Measurements from ENCODE around the gene VPS16. TPM values are rescaled to one million over a fixed set of nuclear protein-coding genes. Genes with fewer than 3 reads are reported as not detected.
A peak's percentile ranks its signal among the peaks of the same experiment; 100 is the strongest.

Gene VPS16
- total RNA-seq, 1 experiment from 2014 or later, result 26.2 TPM

DNA sequence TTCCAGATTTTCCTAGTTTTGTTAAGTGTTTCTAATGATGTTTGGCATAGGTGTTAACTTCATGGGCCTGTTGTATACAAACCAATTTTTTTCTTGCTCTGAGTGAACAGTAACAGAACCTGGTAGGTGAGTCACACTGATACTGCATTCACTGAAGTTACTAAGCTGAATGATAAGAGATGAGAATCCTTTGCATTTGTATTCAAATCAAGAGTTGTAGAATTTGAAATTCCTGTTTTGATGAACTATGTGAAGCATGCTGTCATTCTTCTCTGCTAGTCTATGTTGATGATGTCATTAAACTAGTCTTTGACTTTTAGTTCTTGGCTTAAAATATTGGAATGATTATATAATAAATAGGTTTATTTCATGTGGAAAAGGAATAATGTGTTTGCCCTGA lies 70.7 kb downstream of the VPS16 start:
- Mint-ChIP-seq H3K4me1 (peaks cover 8% of the 10 kb centered on the region), H3K27me3 (ENCODE audit: low read depth) (no peaks in the 10 kb centered on the region), H3K36me3 (peaks cover 3% of the 10 kb centered on the region; the same call in 1 of the 2 replicates), H3K4me3 (no peak overlapping the region), H3K27ac (peak overlapping the region; percentile 85; the same call in 1 of the 2 replicates), H3K9me3 (no peaks in the 10 kb centered on the region)
- TF ChIP-seq TP53 (CRISPR knock-in tag; IDR thresholded peaks at IDR 0.05) (no peak), CTCF (IDR thresholded peaks at IDR 0.05) (no peak)
- TF ChIP-seq, protein P1, sequence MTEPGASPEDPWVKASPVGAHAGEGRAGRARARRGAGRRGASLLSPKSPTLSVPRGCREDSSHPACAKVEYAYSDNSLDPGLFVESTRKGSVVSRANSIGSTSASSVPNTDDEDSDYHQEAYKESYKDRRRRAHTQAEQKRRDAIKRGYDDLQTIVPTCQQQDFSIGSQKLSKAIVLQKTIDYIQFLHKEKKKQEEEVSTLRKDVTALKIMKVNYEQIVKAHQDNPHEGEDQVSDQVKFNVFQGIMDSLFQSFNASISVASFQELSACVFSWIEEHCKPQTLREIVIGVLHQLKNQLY (CRISPR knock-in tag; IDR thresholded peaks at IDR 0.05), result no peak
- TF ChIP-seq, protein P2, sequence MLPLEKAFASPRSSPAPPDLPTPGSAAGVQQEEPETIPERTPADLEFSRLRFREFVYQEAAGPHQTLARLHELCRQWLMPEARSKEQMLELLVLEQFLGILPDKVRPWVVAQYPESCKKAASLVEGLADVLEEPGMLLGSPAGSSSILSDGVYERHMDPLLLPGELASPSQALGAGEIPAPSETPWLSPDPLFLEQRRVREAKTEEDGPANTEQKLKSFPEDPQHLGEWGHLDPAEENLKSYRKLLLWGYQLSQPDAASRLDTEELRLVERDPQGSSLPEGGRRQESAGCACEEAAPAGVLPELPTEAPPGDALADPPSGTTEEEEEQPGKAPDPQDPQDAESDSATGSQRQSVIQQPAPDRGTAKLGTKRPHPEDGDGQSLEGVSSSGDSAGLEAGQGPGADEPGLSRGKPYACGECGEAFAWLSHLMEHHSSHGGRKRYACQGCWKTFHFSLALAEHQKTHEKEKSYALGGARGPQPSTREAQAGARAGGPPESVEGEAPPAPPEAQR (CRISPR knock-in tag; IDR thresholded peaks at IDR 0.05), result no peak
- POLR2A ChIA-PET, result no interaction called here
- DNase-seq (ENCODE audit: low spot score) (no peak), ATAC-seq (no peak)
- CTCF ChIA-PET, result no interaction called here

DNA sequence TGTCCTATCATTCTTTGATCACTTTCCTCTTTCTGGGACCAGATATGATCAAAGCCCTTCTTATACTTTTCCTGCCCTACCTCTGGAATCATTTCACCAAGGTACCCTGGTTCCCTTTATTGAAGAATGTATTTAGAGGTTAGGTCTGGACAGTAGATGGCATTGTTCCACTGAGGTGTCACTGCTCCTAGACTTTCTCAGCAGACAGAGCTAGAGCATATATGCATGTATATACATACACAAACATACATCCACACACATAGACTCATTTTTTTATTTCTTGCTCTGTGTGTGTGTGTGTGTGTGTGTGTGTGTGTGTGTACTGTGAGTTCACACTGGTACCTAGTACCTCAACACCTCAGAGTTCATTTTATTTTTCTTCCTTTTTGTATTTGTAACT lies 73.6 kb downstream of the VPS16 start:
- Mint-ChIP-seq H3K9me3 (no peaks in the 10 kb centered on the region), H3K4me1 (peaks cover 28% of the 10 kb centered on the region), H3K36me3 (peaks cover 3% of the 10 kb centered on the region; the same call in 1 of the 2 replicates), H3K27me3 (ENCODE audit: low read depth) (no peaks in the 10 kb centered on the region), H3K27ac (no peak overlapping the region), H3K4me3 (no peak overlapping the region)
- ATAC-seq (no peak), DNase-seq (ENCODE audit: low spot score) (no peak)
- ChIA-PET CTCF (no interaction called here), POLR2A (interaction anchor here (0.6 kb wide), 1 partner anchor 33 kb away, joined by 3 read pairs; no protein-coding TSS in a partner anchor)
- TF ChIP-seq, protein P3, sequence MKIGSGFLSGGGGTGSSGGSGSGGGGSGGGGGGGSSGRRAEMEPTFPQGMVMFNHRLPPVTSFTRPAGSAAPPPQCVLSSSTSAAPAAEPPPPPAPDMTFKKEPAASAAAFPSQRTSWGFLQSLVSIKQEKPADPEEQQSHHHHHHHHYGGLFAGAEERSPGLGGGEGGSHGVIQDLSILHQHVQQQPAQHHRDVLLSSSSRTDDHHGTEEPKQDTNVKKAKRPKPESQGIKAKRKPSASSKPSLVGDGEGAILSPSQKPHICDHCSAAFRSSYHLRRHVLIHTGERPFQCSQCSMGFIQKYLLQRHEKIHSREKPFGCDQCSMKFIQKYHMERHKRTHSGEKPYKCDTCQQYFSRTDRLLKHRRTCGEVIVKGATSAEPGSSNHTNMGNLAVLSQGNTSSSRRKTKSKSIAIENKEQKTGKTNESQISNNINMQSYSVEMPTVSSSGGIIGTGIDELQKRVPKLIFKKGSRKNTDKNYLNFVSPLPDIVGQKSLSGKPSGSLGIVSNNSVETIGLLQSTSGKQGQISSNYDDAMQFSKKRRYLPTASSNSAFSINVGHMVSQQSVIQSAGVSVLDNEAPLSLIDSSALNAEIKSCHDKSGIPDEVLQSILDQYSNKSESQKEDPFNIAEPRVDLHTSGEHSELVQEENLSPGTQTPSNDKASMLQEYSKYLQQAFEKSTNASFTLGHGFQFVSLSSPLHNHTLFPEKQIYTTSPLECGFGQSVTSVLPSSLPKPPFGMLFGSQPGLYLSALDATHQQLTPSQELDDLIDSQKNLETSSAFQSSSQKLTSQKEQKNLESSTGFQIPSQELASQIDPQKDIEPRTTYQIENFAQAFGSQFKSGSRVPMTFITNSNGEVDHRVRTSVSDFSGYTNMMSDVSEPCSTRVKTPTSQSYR (CRISPR knock-in tag; IDR thresholded peaks at IDR 0.05), result no peak
- no peak for TF ChIP-seq ZNF219 (CRISPR knock-in tag; IDR thresholded peaks at IDR 0.05; ENCODE audit: borderline replicate concordance)
- no peak for TF ChIP-seq SMAD3 (CRISPR knock-in tag; IDR thresholded peaks at IDR 0.05; ENCODE audit: borderline replicate concordance)
- TF ChIP-seq TEAD4 (CRISPR knock-in tag; IDR thresholded peaks at IDR 0.05), result no peak
- no peak for TF ChIP-seq NFE2L1 (CRISPR knock-in tag; IDR thresholded peaks at IDR 0.05)
- TF ChIP-seq CBFB (CRISPR knock-in tag; IDR thresholded peaks at IDR 0.05; ENCODE audit: low read depth), result no peak
- TF ChIP-seq, protein P4, sequence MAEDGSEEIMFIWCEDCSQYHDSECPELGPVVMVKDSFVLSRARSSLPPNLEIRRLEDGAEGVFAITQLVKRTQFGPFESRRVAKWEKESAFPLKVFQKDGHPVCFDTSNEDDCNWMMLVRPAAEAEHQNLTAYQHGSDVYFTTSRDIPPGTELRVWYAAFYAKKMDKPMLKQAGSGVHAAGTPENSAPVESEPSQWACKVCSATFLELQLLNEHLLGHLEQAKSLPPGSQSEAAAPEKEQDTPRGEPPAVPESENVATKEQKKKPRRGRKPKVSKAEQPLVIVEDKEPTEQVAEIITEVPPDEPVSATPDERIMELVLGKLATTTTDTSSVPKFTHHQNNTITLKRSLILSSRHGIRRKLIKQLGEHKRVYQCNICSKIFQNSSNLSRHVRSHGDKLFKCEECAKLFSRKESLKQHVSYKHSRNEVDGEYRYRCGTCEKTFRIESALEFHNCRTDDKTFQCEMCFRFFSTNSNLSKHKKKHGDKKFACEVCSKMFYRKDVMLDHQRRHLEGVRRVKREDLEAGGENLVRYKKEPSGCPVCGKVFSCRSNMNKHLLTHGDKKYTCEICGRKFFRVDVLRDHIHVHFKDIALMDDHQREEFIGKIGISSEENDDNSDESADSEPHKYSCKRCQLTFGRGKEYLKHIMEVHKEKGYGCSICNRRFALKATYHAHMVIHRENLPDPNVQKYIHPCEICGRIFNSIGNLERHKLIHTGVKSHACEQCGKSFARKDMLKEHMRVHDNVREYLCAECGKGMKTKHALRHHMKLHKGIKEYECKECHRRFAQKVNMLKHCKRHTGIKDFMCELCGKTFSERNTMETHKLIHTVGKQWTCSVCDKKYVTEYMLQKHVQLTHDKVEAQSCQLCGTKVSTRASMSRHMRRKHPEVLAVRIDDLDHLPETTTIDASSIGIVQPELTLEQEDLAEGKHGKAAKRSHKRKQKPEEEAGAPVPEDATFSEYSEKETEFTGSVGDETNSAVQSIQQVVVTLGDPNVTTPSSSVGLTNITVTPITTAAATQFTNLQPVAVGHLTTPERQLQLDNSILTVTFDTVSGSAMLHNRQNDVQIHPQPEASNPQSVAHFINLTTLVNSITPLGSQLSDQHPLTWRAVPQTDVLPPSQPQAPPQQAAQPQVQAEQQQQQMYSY (CRISPR knock-in tag; IDR thresholded peaks at IDR 0.05), result no peak
- no peak for TF ChIP-seq RORB (CRISPR knock-in tag; IDR thresholded peaks at IDR 0.05)
- TF ChIP-seq STAT6 (CRISPR knock-in tag; conservative IDR thresholded peaks at IDR 0.05; ENCODE audit: low read depth), result no peak
- no peak for TF ChIP-seq ZNF396 (CRISPR knock-in tag; IDR thresholded peaks at IDR 0.05; ENCODE audit: borderline replicate concordance)
- TF ChIP-seq CREB1 (CRISPR knock-in tag; IDR thresholded peaks at IDR 0.05), result no peak
- no peak for TF ChIP-seq SOX15 (CRISPR knock-in tag; IDR thresholded peaks at IDR 0.05)
- no peak for TF ChIP-seq ZNF138 (CRISPR knock-in tag; conservative IDR thresholded peaks at IDR 0.05)
- no peak for TF ChIP-seq TEAD1 (CRISPR knock-in tag; IDR thresholded peaks at IDR 0.05)
- TF ChIP-seq PRRX2 (CRISPR knock-in tag; IDR thresholded peaks at IDR 0.05), result no peak
- no peak for TF ChIP-seq FOXP1 (CRISPR knock-in tag; IDR thresholded peaks at IDR 0.05; ENCODE audit: borderline replicate concordance)
- TF ChIP-seq, protein P5, sequence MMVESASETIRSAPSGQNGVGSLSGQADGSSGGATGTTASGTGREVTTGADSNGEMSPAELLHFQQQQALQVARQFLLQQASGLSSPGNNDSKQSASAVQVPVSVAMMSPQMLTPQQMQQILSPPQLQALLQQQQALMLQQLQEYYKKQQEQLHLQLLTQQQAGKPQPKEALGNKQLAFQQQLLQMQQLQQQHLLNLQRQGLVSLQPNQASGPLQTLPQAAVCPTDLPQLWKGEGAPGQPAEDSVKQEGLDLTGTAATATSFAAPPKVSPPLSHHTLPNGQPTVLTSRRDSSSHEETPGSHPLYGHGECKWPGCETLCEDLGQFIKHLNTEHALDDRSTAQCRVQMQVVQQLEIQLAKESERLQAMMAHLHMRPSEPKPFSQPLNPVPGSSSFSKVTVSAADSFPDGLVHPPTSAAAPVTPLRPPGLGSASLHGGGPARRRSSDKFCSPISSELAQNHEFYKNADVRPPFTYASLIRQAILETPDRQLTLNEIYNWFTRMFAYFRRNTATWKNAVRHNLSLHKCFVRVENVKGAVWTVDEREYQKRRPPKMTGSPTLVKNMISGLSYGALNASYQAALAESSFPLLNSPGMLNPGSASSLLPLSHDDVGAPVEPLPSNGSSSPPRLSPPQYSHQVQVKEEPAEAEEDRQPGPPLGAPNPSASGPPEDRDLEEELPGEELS (CRISPR knock-in tag; IDR thresholded peaks at IDR 0.05), result no peak
